HepG2 (cell line): Measurements from ENCODE around the gene SPI1. TPM values are rescaled to one million over a fixed set of nuclear protein-coding genes. Genes with fewer than 3 reads are reported as not detected.

Experiments
- ARID3A ChIP-seq: IDR thresholded peaks from 2 replicates; pipeline ENCODE4 v1.6.1; 2012; ENCODE audit warnings: low read depth, low read length, improper control_type of control experiment
- ARNTL ChIP-seq: sonication (generic); formaldehyde crosslinking; IDR thresholded peaks from 2 replicates; pipeline ENCODE4 v1.4.0; 2020; ENCODE audit warnings: mild to moderate bottlenecking, missing genetic modification reagents
- CENPT ChIP-seq: sonication (generic); formaldehyde crosslinking; IDR thresholded peaks from 2 replicates; pipeline ENCODE4 v1.8.0; 2022; ENCODE audit warnings: low read depth, mild to moderate bottlenecking, moderate library complexity, missing genetic modification reagents
- HINFP ChIP-seq: sonication (generic); formaldehyde crosslinking; IDR thresholded peaks from 2 replicates; pipeline ENCODE4 v1.4.0; 2020; ENCODE audit warnings: low read depth, mild to moderate bottlenecking, missing genetic modification reagents
- IRF9 ChIP-seq: sonication (generic); formaldehyde crosslinking; IDR thresholded peaks from 2 replicates; pipeline ENCODE4 v1.8.0; 2022; ENCODE audit warnings: missing genetic modification reagents, mild to moderate bottlenecking, borderline replicate concordance
- KDM3A ChIP-seq: IDR thresholded peaks from 2 replicates; pipeline ENCODE4 v1.6.1; 2018; ENCODE audit warnings: low read depth, missing compliant biosample characterization
- SRY ChIP-seq: sonication (generic); formaldehyde crosslinking; IDR thresholded peaks from 2 replicates; pipeline ENCODE4 v1.8.0; 2022; ENCODE audit warnings: mild to moderate bottlenecking, missing genetic modification reagents
- ZHX2 ChIP-seq, 2 experiments: sonication (generic) in 1 of 2; formaldehyde crosslinking in 1 of 2; IDR thresholded peaks; 2 replicates each; pipeline versions ENCODE4 v1.6.1 to v1.9.0; 2014 to 2022; ENCODE audit warnings: antibody characterized with exemption in 1 of 2, borderline replicate concordance in 1 of 2, inconsistent platforms in 1 of 2, low read depth in 1 of 2, missing genetic modification reagents in 1 of 2
- ZNF207 ChIP-seq: fragments of 450-650 bp; IDR thresholded peaks from 2 replicates; pipeline ENCODE4 v1.6.1; 2016; ENCODE audit warnings: antibody characterized with exemption, borderline replicate concordance
- ZNF740 ChIP-seq: sonication (generic); formaldehyde crosslinking; IDR thresholded peaks from 2 replicates; pipeline ENCODE4 v1.4.0; 2020; ENCODE audit warnings: missing genetic modification reagents
- ZNF781 ChIP-seq: sonication (generic); formaldehyde crosslinking; IDR thresholded peaks from 2 replicates; pipeline ENCODE4 v1.5.1; 2020; ENCODE audit warnings: borderline replicate concordance, mild to moderate bottlenecking, missing genetic modification reagents; ENCODE audit errors: not compliant biosample characterization
- polyA plus RNA-seq, 8 experiments: library from polyadenylated mRNA; depleted of rRNA in 3 of 8; stranded (reverse) in 7 of 8; unstranded in 1 of 8; fragments of >200 nt; fragmentation: Illumina TruSeq in 4 of 8; extraction: Trizol in 4 of 8; gene quantifications; 2 replicates each; pipeline versions ENCODE4 v1.2.1 to v1.2.3, GENCODE V29; 2011 to 2016; ENCODE audit warnings: low read depth in 4 of 8, missing spikeins in 1 of 8, mixed read lengths in 1 of 8; ENCODE audit not compliant: insufficient read depth in 1 of 8
- total RNA-seq, 5 experiments: library from RNA; depleted of rRNA; stranded (reverse); fragments of >200 nt; fragmentation: Illumina TruSeq; extraction: Trizol; gene quantifications; 2 replicates each; pipeline ENCODE4 v1.2.3, GENCODE V29; 2016; ENCODE audit warnings: low read depth in 1 of 5

SPI1 gene
- total and polyA plus RNA-seq, 2 of the 13 experiments (the other 11 are each of a cell fraction or from before 2014, with no cell fraction given): not detected

GRCh38 chr11:47426062-47426956 lies 48.0 kb upstream of the SPI1 start, which contains the start of gene PSMC3 (continued):
- TF ChIP-seq ZHX2 (IDR thresholded peaks at IDR 0.05; ENCODE audit: low read depth) (peak; percentile 78), ZHX2 (CRISPR knock-in tag; IDR thresholded peaks at IDR 0.05; ENCODE audit: borderline replicate concordance) (0 out of 2 replicates have a peak, but pooled peaks have one; percentile 20), ZNF207 (no peak), KDM3A (CRISPR knock-in tag) (0 out of 2 replicates have a peak, but pooled peaks have one; percentile 45), HINFP (CRISPR knock-in tag) (peak; percentile 94), SRY (peak; percentile 32; the same call in 1 of the 2 replicates), ARNTL (CRISPR knock-in tag) (peak; percentile 76; the same call in 1 of the 2 replicates), CENPT (CRISPR knock-in tag) (no peak), ZNF781 (CRISPR knock-in tag) (peak; percentile 47), ARID3A (peak; percentile 15; the same call in 1 of the 2 replicates), ZNF740 (CRISPR knock-in tag) (no peak), IRF9 (CRISPR knock-in tag) (no peak)
